ENCODE results near the gene LYRM1. TPM values are rescaled to one million over a fixed set of nuclear protein-coding genes. Genes with fewer than 3 reads are reported as not detected.

The LYRM1 gene
- polyA plus RNA-seq, 1 experiment, result 19.3 TPM

DNA sequence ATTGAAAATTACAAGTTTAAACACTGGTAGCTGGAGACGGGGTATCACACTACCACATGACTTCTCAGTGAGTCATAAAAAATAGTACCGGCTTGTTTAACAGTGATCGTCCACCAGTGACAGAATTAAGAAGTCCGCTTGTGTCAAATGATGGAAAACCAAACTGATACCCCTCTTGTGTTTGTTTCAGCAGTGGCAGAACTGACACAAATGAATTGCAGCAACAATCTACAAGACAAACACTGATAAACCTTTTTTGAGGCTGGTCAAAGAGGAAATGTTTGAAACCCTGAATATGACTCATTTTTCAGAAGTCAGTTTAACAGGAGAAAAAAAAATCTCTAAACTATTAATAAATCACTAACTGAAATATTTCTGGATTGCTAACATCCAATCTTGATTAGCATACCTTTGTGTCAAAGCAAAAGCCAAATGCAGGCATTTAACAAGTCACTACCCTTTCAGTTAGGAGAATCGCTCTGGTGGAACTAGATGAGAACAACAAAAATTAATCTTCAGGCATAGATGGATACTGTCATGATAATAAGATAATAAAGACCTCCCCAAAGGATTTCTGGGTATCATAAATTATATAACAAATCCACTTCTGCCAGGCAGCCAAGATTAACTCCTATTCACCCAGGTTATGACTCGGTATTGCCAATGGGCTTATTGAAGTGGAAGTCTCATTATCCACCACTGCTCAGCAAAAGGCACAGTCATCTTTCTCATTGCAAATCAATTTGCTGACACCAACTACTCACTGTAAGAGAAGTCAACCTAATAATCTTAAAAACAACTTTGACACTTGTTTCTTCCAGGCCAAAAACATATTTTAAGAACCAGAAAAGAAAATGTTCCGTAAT is 21.2 kb upstream of the LYRM1 start:
- no peak for DNase-seq (ENCODE audit: low read depth)
- no peaks in the 10 kb centered on the region for H3K27me3 ChIP-seq (ENCODE audit: control insufficient read depth, insufficient read depth, low read length)
- ChIA-PET POLR2A (interaction anchor here (0.6 kb wide), 1 partner anchor 20 kb away, joined by 6 read pairs; no protein-coding TSS in a partner anchor), CTCF (no interaction called here)
- no peaks in the 10 kb centered on the region; the same call in 1 of the 2 replicates for H3K36me3 ChIP-seq (ENCODE audit: control insufficient read depth, insufficient read depth, low read length)
- H3K4me3 ChIP-seq (ENCODE audit: low read depth, low read length), result no peak overlapping the region
- TF ChIP-seq, protein P1, sequence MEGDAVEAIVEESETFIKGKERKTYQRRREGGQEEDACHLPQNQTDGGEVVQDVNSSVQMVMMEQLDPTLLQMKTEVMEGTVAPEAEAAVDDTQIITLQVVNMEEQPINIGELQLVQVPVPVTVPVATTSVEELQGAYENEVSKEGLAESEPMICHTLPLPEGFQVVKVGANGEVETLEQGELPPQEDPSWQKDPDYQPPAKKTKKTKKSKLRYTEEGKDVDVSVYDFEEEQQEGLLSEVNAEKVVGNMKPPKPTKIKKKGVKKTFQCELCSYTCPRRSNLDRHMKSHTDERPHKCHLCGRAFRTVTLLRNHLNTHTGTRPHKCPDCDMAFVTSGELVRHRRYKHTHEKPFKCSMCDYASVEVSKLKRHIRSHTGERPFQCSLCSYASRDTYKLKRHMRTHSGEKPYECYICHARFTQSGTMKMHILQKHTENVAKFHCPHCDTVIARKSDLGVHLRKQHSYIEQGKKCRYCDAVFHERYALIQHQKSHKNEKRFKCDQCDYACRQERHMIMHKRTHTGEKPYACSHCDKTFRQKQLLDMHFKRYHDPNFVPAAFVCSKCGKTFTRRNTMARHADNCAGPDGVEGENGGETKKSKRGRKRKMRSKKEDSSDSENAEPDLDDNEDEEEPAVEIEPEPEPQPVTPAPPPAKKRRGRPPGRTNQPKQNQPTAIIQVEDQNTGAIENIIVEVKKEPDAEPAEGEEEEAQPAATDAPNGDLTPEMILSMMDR (IDR thresholded peaks at IDR 0.05; ENCODE audit: insufficient read depth, low read depth, low read length), result no peak

DNA sequence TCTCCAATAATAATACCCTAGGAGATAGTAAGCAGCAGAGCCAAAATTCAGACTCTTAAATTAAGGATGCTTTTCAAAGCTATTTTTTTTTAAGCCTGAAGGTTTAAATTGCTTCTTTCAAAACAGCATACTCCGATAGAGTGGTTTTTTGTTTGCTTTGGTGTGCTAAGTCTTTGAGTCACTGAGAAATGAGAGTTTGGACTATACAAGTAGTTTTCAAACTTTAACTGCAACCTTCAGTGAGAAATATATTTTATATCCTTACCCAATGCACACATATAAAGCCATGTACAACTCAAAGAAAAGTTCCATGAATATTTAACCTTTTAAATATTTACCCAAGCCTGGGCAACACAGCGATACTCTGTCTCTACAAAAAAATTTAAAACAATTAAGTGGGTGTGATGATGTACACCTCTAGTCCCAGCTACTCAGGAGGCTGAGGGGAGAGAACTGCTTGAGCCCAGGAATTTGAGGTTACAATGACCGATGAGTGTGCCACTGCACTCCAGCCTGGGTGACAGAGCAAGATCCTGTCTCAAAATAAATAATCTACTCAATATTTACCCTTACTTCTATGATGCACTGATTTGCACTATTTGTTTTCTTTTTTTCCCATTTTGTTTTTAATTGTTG is 19.6 kb upstream of the LYRM1 start:
- ChIA-PET POLR2A (interaction anchor here (0.6 kb wide), 1 partner anchor 13 kb away, joined by 3 read pairs; no protein-coding TSS in a partner anchor), CTCF (no interaction called here)
- no peak overlapping the region for H3K4me3 ChIP-seq (ENCODE audit: low read depth, low read length)
- DNase-seq (ENCODE audit: low read depth), result no peak
- H3K27me3 ChIP-seq (ENCODE audit: control insufficient read depth, insufficient read depth, low read length), result no peaks in the 10 kb centered on the region
- peaks cover 2% of the 10 kb centered on the region for H3K36me3 ChIP-seq (ENCODE audit: control insufficient read depth, insufficient read depth, low read length)
- TF ChIP-seq, protein P1 (IDR thresholded peaks at IDR 0.05; ENCODE audit: insufficient read depth, low read depth, low read length), result no peak

DNA sequence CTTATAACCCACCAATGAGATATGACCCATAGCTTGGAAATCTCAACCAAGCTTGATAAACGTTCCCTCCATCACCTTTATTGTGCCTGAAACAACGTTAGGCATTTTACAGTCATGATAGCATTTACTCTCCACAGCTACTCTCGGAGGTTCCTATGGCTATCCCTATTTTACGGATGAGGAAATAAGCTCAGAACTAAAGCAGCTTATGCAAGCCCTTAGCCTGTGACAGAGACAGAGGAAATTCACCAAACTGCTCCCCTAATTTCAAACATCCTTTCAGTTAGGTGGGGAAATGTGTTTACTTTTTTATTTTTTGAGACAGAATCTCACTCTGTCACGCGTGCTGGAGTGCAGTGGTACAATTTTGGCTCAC is 19.1 kb upstream of the LYRM1 start:
- CTCF ChIA-PET, result no interaction called here
- Histone ChIP-seq H3K36me3 (ENCODE audit: control insufficient read depth, insufficient read depth, low read length) (peaks cover 2% of the 10 kb centered on the region), H3K4me3 (ENCODE audit: low read depth, low read length) (no peak overlapping the region), H3K27me3 (ENCODE audit: control insufficient read depth, insufficient read depth, low read length) (no peaks in the 10 kb centered on the region)
- DNase-seq (ENCODE audit: low read depth), result no peak
- TF ChIP-seq, protein P1 (IDR thresholded peaks at IDR 0.05; ENCODE audit: insufficient read depth, low read depth, low read length), result no peak
- POLR2A ChIA-PET, result interaction anchor here (0.6 kb wide), 1 partner anchor 13 kb away, joined by 3 read pairs; no protein-coding TSS in a partner anchor

DNA sequence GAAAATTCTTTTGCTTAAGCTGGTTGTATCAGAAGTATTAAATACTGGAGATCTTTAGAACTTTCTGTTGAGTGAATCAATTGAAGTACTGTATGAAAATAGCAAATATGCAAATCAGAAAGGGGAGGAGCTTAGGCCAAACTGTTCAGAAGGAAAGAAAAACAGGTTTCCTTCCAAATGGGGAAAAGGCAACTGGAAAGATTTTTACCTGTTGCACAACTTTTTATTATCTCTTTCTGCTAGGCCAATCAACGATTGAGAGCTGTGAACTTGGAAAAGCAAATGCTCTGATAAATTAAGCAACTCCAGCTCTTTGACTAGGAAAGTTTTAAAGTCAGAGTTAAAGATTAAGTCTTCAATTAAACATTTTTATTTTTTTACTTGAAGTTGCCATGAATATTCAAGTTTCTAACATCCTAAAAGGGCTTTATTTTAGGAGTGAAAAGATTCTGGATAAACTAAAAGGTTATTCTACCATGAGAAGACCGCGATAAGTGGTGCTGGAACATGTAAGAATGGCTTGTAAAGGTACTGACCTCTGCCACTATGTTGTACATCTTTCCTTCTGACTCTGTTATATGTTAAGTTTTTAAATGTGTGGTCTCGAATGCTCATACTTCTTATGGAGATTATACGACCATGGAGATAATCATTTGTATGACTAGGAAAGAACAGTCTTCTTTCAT is 16.9 kb upstream of the LYRM1 start:
- DNase-seq (ENCODE audit: low read depth), result no peak
- CTCF ChIA-PET, result interaction anchor here (1.0 to 1.2 kb wide), 2 partner anchors 16 kb away, joined by 3 to 5 read pairs; partner anchors contain the start of gene DCUN1D3
- H3K36me3 ChIP-seq (ENCODE audit: control insufficient read depth, insufficient read depth, low read length), result peaks cover 4% of the 10 kb centered on the region
- POLR2A ChIA-PET, result interaction anchor here (0.7 kb wide), 2 partner anchors 12 to 55 kb away, joined by 3 to 5 read pairs; no protein-coding TSS in a partner anchor
- no peak overlapping the region for H3K4me3 ChIP-seq (ENCODE audit: low read depth, low read length)
- TF ChIP-seq, protein P1 (IDR thresholded peaks at IDR 0.05; ENCODE audit: insufficient read depth, low read depth, low read length), result no peak
- H3K27me3 ChIP-seq (ENCODE audit: control insufficient read depth, insufficient read depth, low read length), result no peaks in the 10 kb centered on the region

DNA sequence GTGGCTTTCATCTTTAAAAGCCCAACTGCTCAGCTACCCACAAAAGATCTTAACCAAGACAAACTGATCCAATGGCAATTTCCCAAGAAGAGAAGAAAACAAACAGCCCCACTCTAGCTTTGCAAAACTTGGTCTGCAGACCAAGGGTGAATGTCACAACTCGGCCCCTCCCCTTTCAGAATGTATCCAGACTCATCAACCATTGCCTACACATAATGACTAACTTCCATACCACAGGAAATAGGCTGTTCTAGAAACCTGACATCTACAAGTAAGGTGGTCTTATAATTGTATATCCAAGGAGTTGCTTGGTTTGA is 16.4 kb upstream of the LYRM1 start:
- Histone ChIP-seq H3K4me3 (ENCODE audit: low read depth, low read length) (no peak overlapping the region), H3K36me3 (ENCODE audit: control insufficient read depth, insufficient read depth, low read length) (peaks cover 4% of the 10 kb centered on the region), H3K27me3 (ENCODE audit: control insufficient read depth, insufficient read depth, low read length) (no peaks in the 10 kb centered on the region)
- TF ChIP-seq, protein P1 (IDR thresholded peaks at IDR 0.05; ENCODE audit: insufficient read depth, low read depth, low read length), result no peak
- ChIA-PET POLR2A (interaction anchor here (0.7 kb wide), 1 partner anchor 54 kb away, joined by 3 read pairs; no protein-coding TSS in a partner anchor), CTCF (interaction anchor here (1.0 kb wide), 1 partner anchor 16 kb away, joined by 3 read pairs; the partner anchor contains the start of gene DCUN1D3)
- no peak for DNase-seq (ENCODE audit: low read depth)
